Measurements from ENCODE around the gene NCOA7. TPM values are rescaled to one million over a fixed set of nuclear protein-coding genes. Genes with fewer than 3 reads are reported as not detected.
A peak's percentile ranks its signal among the peaks of the same experiment; 100 is the strongest.

Gene NCOA7
- total and polyA plus RNA-seq, 11 donors = 3.8 to 23.1 (median 8.2) TPM

DNA sequence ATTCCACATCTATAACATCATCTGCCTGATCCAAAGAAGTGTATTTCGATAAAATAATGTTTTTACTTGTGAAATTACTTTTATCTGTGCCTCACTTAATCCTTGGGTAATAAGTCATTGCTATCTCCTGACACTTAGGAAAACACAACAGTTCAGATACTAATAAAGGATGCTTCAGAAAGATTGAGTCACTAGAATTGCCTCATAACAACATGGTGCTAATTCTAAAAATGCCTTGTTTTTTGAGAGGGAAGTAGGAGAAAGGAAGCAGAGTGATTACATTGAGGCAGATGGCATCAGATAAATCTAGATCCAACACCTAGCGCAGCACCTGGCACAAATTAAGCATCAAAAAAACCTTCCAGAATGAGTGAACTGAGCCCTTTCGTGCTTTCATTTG is 69.0 kb downstream of the NCOA7 start:
- no peak overlapping the region for H3K27ac ChIP-seq
- ATAC-seq (peak in 1 of 4 donors; percentile 36), DNase-seq (no peak)
- intact Hi-C loops (cut with DNase I) = loop anchor here in 8 of 10 donors (5.0 to 10.0 kb wide), 6 partner anchors 55 to 113 kb away; partner anchors contain the start of genes HINT3 (in 5 of the 8) and NCOA7 (in 3 of the 8)
- TF ChIP-seq, protein P1, sequence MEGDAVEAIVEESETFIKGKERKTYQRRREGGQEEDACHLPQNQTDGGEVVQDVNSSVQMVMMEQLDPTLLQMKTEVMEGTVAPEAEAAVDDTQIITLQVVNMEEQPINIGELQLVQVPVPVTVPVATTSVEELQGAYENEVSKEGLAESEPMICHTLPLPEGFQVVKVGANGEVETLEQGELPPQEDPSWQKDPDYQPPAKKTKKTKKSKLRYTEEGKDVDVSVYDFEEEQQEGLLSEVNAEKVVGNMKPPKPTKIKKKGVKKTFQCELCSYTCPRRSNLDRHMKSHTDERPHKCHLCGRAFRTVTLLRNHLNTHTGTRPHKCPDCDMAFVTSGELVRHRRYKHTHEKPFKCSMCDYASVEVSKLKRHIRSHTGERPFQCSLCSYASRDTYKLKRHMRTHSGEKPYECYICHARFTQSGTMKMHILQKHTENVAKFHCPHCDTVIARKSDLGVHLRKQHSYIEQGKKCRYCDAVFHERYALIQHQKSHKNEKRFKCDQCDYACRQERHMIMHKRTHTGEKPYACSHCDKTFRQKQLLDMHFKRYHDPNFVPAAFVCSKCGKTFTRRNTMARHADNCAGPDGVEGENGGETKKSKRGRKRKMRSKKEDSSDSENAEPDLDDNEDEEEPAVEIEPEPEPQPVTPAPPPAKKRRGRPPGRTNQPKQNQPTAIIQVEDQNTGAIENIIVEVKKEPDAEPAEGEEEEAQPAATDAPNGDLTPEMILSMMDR (IDR thresholded peaks at IDR 0.05) = no peak
- H3K4me1 ChIP-seq = peaks cover 0 to 6% (median 0%) of the 10 kb centered on the region in 12 donors
- no peak overlapping the region for H3K4me3 ChIP-seq
- peaks cover 0 to 26% (median 7%) of the 10 kb centered on the region in 9 donors for H3K36me3 ChIP-seq
- H3K27me3 ChIP-seq = no peaks in the 10 kb centered on the region
- 88 to 93% (median 90%) methylated on average over 3 of the region's 3 CpGs for WGBS, 4 donors
- no peaks in the 10 kb centered on the region for H3K9me3 ChIP-seq

DNA sequence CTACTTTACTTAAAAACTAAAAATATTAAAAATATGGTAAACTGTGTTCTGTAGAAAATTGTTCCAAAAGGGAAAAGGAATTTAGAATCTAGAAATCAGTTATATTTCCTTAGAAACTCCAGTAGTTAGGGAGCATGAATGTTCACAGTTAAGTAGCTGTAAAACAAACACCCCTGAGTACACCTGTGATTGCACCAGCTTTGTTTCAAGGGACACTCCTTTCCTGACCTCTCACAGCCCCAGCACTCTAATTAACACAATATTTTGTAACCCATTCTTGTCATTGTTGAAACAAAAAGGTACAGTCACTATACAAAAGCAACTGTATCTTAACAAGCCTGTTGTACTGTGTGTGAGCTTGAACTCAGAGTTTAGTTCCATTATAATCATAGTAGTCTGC is 72.3 kb downstream of the NCOA7 start:
- Histone ChIP-seq H3K36me3 (no peaks in the 10 kb centered on the region), H3K4me3 (no peak overlapping the region), H3K27ac (no peak overlapping the region), H3K9me3 (no peaks in the 10 kb centered on the region), H3K27me3 (no peaks in the 10 kb centered on the region), H3K4me1 (peaks cover 0 to 6% (median 0%) of the 10 kb centered on the region in 12 donors)
- DNase-seq (no peak), ATAC-seq (no peak)
- intact Hi-C loops (cut with DNase I) = loop anchor here in 2 of 10 donors (10.0 kb wide), 2 partner anchors 52 to 102 kb away; no protein-coding TSS in a partner anchor
- TF ChIP-seq POLR2A (IDR thresholded peaks at IDR 0.05) = no peak
- TF ChIP-seq, protein P1 (IDR thresholded peaks at IDR 0.05) = no peak

DNA sequence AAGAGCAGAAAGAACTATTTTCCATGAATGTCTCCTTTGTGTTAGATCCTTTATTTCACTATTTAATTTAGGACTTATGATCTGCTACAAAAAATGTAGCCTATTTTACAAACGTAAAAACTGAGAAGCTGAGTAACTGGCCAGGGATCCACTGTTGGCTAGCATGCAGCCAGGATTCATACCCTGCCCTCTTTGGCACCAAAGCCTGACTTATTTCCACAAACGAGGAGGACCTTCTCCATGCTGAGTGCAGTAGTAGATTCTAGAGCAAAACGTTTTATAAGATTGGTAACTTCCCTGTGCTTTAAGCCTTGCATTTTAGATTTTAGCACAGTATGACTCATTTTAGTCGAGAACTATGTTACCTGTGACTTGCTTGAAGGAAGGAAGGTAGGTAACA is 74.3 kb downstream of the NCOA7 start:
- TF ChIP-seq, protein P1 (IDR thresholded peaks at IDR 0.05) = no peak
- TF ChIP-seq POLR2A (IDR thresholded peaks at IDR 0.05) = no peak
- ATAC-seq (no peak), DNase-seq (no peak)
- H3K9me3 ChIP-seq = no peaks in the 10 kb centered on the region
- H3K4me1 ChIP-seq = peaks cover 0 to 11% (median 5%) of the 10 kb centered on the region in 12 donors
- no peak overlapping the region for H3K4me3 ChIP-seq
- WGBS, 4 donors = 74 to 84% (median 77%) methylated on average over 4 of the region's 4 CpGs
- no peaks in the 10 kb centered on the region for H3K36me3 ChIP-seq
- H3K27me3 ChIP-seq = no peaks in the 10 kb centered on the region
- no peak overlapping the region for H3K27ac ChIP-seq
- intact Hi-C loops (cut with DNase I) = loop anchor here in 2 of 10 donors (10.0 kb wide), 2 partner anchors 50 to 100 kb away; no protein-coding TSS in a partner anchor

DNA sequence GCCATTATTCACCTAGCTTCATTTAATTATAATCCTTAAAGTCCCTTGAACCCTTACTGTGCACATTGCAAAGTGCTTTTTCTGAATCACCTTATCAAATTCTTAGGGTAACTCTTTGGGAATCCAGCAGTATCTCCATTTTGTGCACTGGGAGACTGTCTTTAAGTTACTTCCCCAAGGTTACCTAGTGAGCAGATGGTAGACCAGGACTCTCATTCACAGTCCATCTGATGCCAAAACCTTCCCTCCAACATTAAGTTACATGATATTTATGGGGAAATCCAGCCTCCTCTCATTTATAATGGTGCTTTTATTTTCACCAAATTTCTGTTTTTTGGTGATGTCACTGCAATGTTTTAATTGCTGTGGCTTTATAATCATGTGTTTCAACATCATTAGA is 75.7 kb downstream of the NCOA7 start:
- H3K4me1 ChIP-seq = peaks cover 0 to 11% (median 5%) of the 10 kb centered on the region in 12 donors
- no peaks in the 10 kb centered on the region for H3K36me3 ChIP-seq
- intact Hi-C loops (cut with DNase I) = loop anchor here in 2 of 10 donors (10.0 kb wide), 2 partner anchors 48 to 98 kb away; no protein-coding TSS in a partner anchor
- no peak for TF ChIP-seq POLR2A (IDR thresholded peaks at IDR 0.05)
- TF ChIP-seq, protein P1 (IDR thresholded peaks at IDR 0.05) = no peak
- DNase-seq = no peak
- no peaks in the 10 kb centered on the region for H3K9me3 ChIP-seq
- ATAC-seq = no peak
- no peak overlapping the region for H3K4me3 ChIP-seq
- H3K27ac ChIP-seq = no peak overlapping the region
- H3K27me3 ChIP-seq = no peaks in the 10 kb centered on the region

Data from heart left ventricle (tissue), 16 donors.